ENCODE results near the gene RIMKLA.

The RIMKLA gene

DNA sequence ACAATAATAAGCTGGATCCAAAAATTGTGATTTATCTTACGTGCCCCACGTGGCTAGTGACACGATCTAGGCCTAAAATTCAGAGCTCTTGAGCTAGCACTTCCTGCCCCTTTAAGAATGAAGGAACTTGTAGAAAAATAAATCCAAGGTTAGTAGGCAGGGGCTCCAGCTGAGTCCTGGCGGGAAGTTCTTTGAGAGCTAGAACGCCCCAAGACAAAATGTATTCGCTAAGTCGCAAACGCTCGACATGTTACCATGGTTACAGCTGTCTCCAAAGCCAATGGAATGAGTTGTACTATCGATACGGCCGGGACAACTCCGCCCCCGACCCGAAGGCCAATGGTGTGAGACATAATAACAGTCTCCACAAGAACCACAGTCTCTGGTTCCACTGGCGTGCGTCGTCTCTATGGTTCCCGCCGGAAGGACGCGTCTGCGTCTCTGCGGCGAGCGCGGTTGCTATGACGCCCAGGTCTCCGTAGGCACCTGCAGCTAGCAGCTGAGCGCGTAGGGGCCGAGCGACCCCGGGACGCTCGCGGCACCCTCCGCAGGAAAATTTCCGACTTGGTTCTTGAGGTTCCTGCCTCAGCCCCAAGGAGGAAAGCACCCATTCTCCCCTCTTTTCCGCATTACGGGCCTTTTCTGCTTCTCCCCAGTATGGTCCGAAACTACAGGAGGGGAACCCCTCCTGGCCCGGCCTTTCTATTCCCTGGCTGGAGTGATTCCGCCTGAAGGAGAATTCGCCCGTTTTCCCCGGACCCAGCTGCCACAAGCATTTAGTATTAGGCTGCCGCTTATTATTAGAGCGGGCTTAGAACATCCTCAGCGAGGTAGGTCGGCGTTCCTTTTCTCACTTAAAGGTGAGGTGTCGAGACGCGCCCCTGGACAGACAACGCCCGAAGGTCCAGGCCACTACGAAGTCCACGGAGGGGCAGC, 82.5 kb downstream of the RIMKLA start, which contains the start of gene CCDC30:
TSS of gene CCDC30 (plus strand) at position 459 of the 936 bp plus-strand sequence. CDS start 17,266 bp downstream, outside the sequence.
- H3K4me3 ChIP-seq (ENCODE audit: control insufficient read depth, low read depth, low read length): peak within 1 kb of the TSS; percentile 76
- no peak for TF ChIP-seq CTCF (conservative IDR thresholded peaks at IDR 0.05; ENCODE audit: control insufficient read depth, insufficient read depth, low read depth, low read length)
- peak; percentile 98 for DNase-seq (ENCODE audit: low read depth)

- TF ChIP-seq CTCF (conservative IDR thresholded peaks at IDR 0.05; ENCODE audit: control insufficient read depth, insufficient read depth, low read depth, low read length): no peak
- no peak for DNase-seq (ENCODE audit: low read depth)
- H3K4me3 ChIP-seq (ENCODE audit: control insufficient read depth, low read depth, low read length): peak overlapping the region; percentile 76
Measured at GRCh38 chr1:42463921-42464320, 83.3 kb downstream of the RIMKLA start.

DNA sequence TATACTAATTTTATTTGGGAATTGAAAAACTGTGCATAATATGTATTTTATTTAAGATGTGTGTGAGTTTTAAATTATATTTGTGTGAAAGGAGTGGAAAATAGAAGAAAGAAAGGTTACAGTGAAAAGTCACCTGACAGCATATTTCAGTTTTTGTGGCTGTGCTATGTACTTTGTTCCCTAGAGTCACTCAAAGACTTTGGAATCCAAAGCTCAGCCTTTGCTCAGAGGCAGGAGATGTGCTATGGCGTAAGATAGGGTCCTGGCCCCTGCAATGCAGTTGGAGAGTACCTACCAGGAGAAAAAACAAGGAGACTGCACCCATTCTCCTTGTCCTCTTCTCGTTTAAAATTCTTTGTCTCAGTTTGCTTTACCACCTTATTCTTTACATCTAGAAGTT, 85.4 kb downstream of the RIMKLA start:
- DNase-seq (ENCODE audit: low read depth): no peak
- H3K4me3 ChIP-seq (ENCODE audit: control insufficient read depth, low read depth, low read length): no peak overlapping the region
- TF ChIP-seq CTCF (conservative IDR thresholded peaks at IDR 0.05; ENCODE audit: control insufficient read depth, insufficient read depth, low read depth, low read length): no peak

DNA sequence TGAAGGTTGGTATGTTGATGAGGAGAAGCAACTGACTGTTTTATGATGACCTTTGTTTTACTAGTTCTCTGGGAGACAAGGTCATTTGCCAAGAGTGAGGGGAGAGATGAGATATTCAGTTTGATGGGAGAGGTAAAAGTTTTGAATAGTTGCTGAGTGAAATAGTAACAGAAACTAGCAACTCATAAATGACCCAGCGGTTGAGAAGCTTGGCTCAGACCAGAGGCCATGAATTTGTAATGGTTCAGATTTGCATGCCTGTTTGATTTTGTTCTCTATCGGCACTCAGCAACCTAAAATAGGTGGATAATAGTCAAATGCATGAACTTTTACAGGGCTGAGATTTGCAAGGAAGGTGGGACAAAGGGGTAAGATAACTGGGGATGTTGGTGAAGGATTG, 89.1 kb downstream of the RIMKLA start:
- TF ChIP-seq CTCF (conservative IDR thresholded peaks at IDR 0.05; ENCODE audit: control insufficient read depth, insufficient read depth, low read depth, low read length): no peak
- no peak for DNase-seq (ENCODE audit: low read depth)
- H3K4me3 ChIP-seq (ENCODE audit: control insufficient read depth, low read depth, low read length): no peak overlapping the region
